Natural killer cell treated with Interleukin-12 subunit alpha and Interleukin-12 subunit beta and Interleukin-15 and Interleukin-18, amount 100 ng/mL, for 72 hours (primary cell): ENCODE data around the gene FBXO22. TPM values are rescaled to one million over a fixed set of nuclear protein-coding genes. Genes with fewer than 3 reads are reported as not detected.
"Not testable (repeated sequence)": the region's sequence is repeated elsewhere in the genome, so short reads cannot be mapped to it uniquely, and the experiment has no call there.

Experiments
- ATAC-seq, 2 donors: fragments of 150-1000 bp; cut with Tn5 transposase in 1 of 2; sonication (Bioruptor Pico), chemical (Tn5 transposase) in 1 of 2; 2 replicates each; pipeline ENCODE4 v1.10.0; 2021
- DNase-seq: peaks from one replicate; pipeline ENCODE4 v3.0.0; 2022; ENCODE audit warnings: low spot score
- H3K27ac Mint-ChIP-seq, 2 donors: 1 replicate in 1 of 2; 2 replicates in 1 of 2; pipeline ENCODE4 v1.8.0; 2022; ENCODE audit warnings: mixed read lengths in 2 of 2, mild to moderate bottlenecking in 1 of 2, moderate library complexity in 1 of 2
- H3K27me3 Mint-ChIP-seq, 2 donors: 1 replicate in 1 of 2; 2 replicates in 1 of 2; pipeline ENCODE4 v1.8.0; 2022; ENCODE audit warnings: mixed read lengths in 2 of 2
- H3K36me3 Mint-ChIP-seq: one replicate; pipeline ENCODE4 v1.8.0; 2022; ENCODE audit warnings: mixed read lengths
- H3K4me1 Mint-ChIP-seq, 2 donors: 1 replicate in 1 of 2; 2 replicates in 1 of 2; pipeline ENCODE4 v1.8.0; 2022; ENCODE audit warnings: low read depth in 2 of 2, mixed read lengths in 2 of 2, mild to moderate bottlenecking in 1 of 2
- H3K4me3 Mint-ChIP-seq: one replicate; pipeline ENCODE4 v1.8.0; 2022; ENCODE audit warnings: mixed read lengths
- H3K9me3 Mint-ChIP-seq: 2 replicates; pipeline ENCODE4 v1.8.0; 2022; ENCODE audit warnings: mixed read lengths
- total RNA-seq, 2 donors: library from RNA; stranded (reverse); gene quantifications; one replicate each; pipeline ENCODE4 v1.2.3, GENCODE V29; 2022

Gene FBXO22
- total RNA-seq = 10 to 100 TPM; 31.3 to 39.3 TPM

GRCh38 chr15:75903331-75904239, at the start of gene FBXO22:
Gene FBXO22 (plus strand): TSS chr15:75903878. CDS start chr15:75903964, 86 bp downstream.
- H3K27ac Mint-ChIP-seq = peak within 1 kb of the TSS; percentile 77 to 86

GRCh38 chr15:75857886-75858285, 45.8 kb upstream of the FBXO22 start:
- Mint-ChIP-seq H3K27me3 (no peaks in the 10 kb centered on the region), H3K9me3 (no peaks in the 10 kb centered on the region), H3K4me1 (peaks cover 20 to 25% of the 10 kb centered on the region in 2 donors), H3K36me3 (no peaks in the 10 kb centered on the region), H3K4me3 (no peak overlapping the region), H3K27ac (peak overlapping the region in 1 of 2 donors; percentile 5)
- ATAC-seq (no peak), DNase-seq (no peak)

More at GRCh38 chr15:75903331-75904239, at the start of gene FBXO22:
- peak; percentile 99 for ATAC-seq
- DNase-seq = peak; percentile 95
- H3K4me1 Mint-ChIP-seq = peaks cover 11 to 13% of the 10 kb centered on the region in 2 donors
- no peaks in the 10 kb centered on the region for H3K27me3 Mint-ChIP-seq
- peak within 1 kb of the TSS; percentile 95 for H3K4me3 Mint-ChIP-seq
- no peaks in the 10 kb centered on the region for H3K36me3 Mint-ChIP-seq
- H3K9me3 Mint-ChIP-seq = no peaks in the 10 kb centered on the region

GRCh38 chr15:75861750-75862402, 41.8 kb upstream of the FBXO22 start:
- H3K4me3 Mint-ChIP-seq = no peak overlapping the region
- H3K9me3 Mint-ChIP-seq = no peaks in the 10 kb centered on the region
- H3K27me3 Mint-ChIP-seq = no peaks in the 10 kb centered on the region
- H3K4me1 Mint-ChIP-seq = peaks cover 31 to 44% of the 10 kb centered on the region in 2 donors
- H3K36me3 Mint-ChIP-seq = no peaks in the 10 kb centered on the region
- ATAC-seq (no peak), DNase-seq (no peak)
- no peak overlapping the region for H3K27ac Mint-ChIP-seq

- Mint-ChIP-seq H3K27ac (peak overlapping the region in 1 of 2 donors; percentile 45), H3K4me3 (no peak overlapping the region), H3K4me1 (peaks cover 39 to 52% of the 10 kb centered on the region in 2 donors), H3K9me3 (no peaks in the 10 kb centered on the region), H3K36me3 (no peaks in the 10 kb centered on the region), H3K27me3 (no peaks in the 10 kb centered on the region)
- DNase-seq (no peak), ATAC-seq (no peak)
Measured at GRCh38 chr15:75862796-75863195, 40.9 kb upstream of the FBXO22 start.

- H3K27me3 Mint-ChIP-seq = no peaks in the 10 kb centered on the region
- no peak for ATAC-seq
Measured at GRCh38 chr15:75864213-75865059, 39.2 kb upstream of the FBXO22 start.

GRCh38 chr15:75866045-75866444, 37.6 kb upstream of the FBXO22 start:
- peak overlapping the region in 1 of 2 donors; percentile 4 for H3K27ac Mint-ChIP-seq
- not testable (repeated sequence) for DNase-seq, H3K36me3 Mint-ChIP-seq, H3K9me3 Mint-ChIP-seq, ATAC-seq, H3K27me3 Mint-ChIP-seq, H3K4me3 Mint-ChIP-seq
- peaks cover 28 to 33% of the 10 kb centered on the region in 2 donors for H3K4me1 Mint-ChIP-seq

More at GRCh38 chr15:75864213-75865059, 39.2 kb upstream of the FBXO22 start:
- no peaks in the 10 kb centered on the region for H3K36me3 Mint-ChIP-seq
- peak overlapping the region in 1 of 2 donors; percentile 45 for H3K27ac Mint-ChIP-seq
- H3K9me3 Mint-ChIP-seq = no peaks in the 10 kb centered on the region
- no peak overlapping the region for H3K4me3 Mint-ChIP-seq
- no peak for DNase-seq
- peaks cover 30 to 41% of the 10 kb centered on the region in 2 donors for H3K4me1 Mint-ChIP-seq

GRCh38 chr15:75866916-75867315, 36.8 kb upstream of the FBXO22 start:
- Mint-ChIP-seq H3K27me3 (no peaks in the 10 kb centered on the region), H3K36me3 (no peaks in the 10 kb centered on the region), H3K27ac (peak overlapping the region; percentile 38 to 76), H3K9me3 (no peaks in the 10 kb centered on the region), H3K4me3 (no peak overlapping the region), H3K4me1 (peaks cover 31 to 38% of the 10 kb centered on the region in 2 donors)
- ATAC-seq (no peak), DNase-seq (no peak)

- H3K9me3 Mint-ChIP-seq = no peaks in the 10 kb centered on the region
- ATAC-seq (no peak), DNase-seq (no peak)
- no peaks in the 10 kb centered on the region for H3K36me3 Mint-ChIP-seq
- peak overlapping the region; percentile 38 to 76 for H3K27ac Mint-ChIP-seq
- H3K27me3 Mint-ChIP-seq = no peaks in the 10 kb centered on the region
- peaks cover 32 to 40% of the 10 kb centered on the region in 2 donors for H3K4me1 Mint-ChIP-seq
- no peak overlapping the region for H3K4me3 Mint-ChIP-seq
Measured at GRCh38 chr15:75867449-75867848, 36.2 kb upstream of the FBXO22 start.

GRCh38 chr15:75868019-75868418, 35.7 kb upstream of the FBXO22 start:
- H3K9me3 Mint-ChIP-seq = no peaks in the 10 kb centered on the region
- no peaks in the 10 kb centered on the region for H3K27me3 Mint-ChIP-seq
- no peak for DNase-seq
- H3K36me3 Mint-ChIP-seq = peaks cover under 1% of the 10 kb centered on the region
- H3K27ac Mint-ChIP-seq = peak overlapping the region in 1 of 2 donors; percentile 76
- no peak for ATAC-seq
- H3K4me1 Mint-ChIP-seq = peaks cover 32 to 40% of the 10 kb centered on the region in 2 donors
- H3K4me3 Mint-ChIP-seq = no peak overlapping the region

GRCh38 chr15:75869446-75869845, 34.2 kb upstream of the FBXO22 start:
- H3K36me3 Mint-ChIP-seq = peaks cover 13% of the 10 kb centered on the region
- no peaks in the 10 kb centered on the region for H3K27me3 Mint-ChIP-seq
- H3K4me1 Mint-ChIP-seq = peaks cover 33 to 51% of the 10 kb centered on the region in 2 donors
- no peak overlapping the region for H3K4me3 Mint-ChIP-seq
- ATAC-seq (no peak), DNase-seq (no peak)
- H3K9me3 Mint-ChIP-seq = no peaks in the 10 kb centered on the region
- no peak overlapping the region for H3K27ac Mint-ChIP-seq

- ATAC-seq, H3K9me3 Mint-ChIP-seq, H3K4me3 Mint-ChIP-seq, H3K27me3 Mint-ChIP-seq, DNase-seq: not testable (repeated sequence)
- Mint-ChIP-seq H3K4me1 (peaks cover 24 to 32% of the 10 kb centered on the region in 2 donors), H3K36me3 (peaks cover 13% of the 10 kb centered on the region), H3K27ac (peak overlapping the region in 1 of 2 donors; percentile 2)
Measured at GRCh38 chr15:75871589-75871988, 32.1 kb upstream of the FBXO22 start.

- Mint-ChIP-seq H3K4me1 (peaks cover 15 to 24% of the 10 kb centered on the region in 2 donors), H3K4me3 (no peak overlapping the region), H3K36me3 (peaks cover 13% of the 10 kb centered on the region), H3K27me3 (no peaks in the 10 kb centered on the region), H3K27ac (peak overlapping the region in 1 of 2 donors; percentile 2), H3K9me3 (no peaks in the 10 kb centered on the region)
- DNase-seq (no peak), ATAC-seq (no peak)
Measured at GRCh38 chr15:75872403-75872990, 31.2 kb upstream of the FBXO22 start.

GRCh38 chr15:75884041-75884440, 19.6 kb upstream of the FBXO22 start:
- Mint-ChIP-seq H3K27ac (no peak overlapping the region), H3K9me3 (no peaks in the 10 kb centered on the region), H3K27me3 (no peaks in the 10 kb centered on the region), H3K4me3 (no peak overlapping the region), H3K4me1 (peaks cover 5 to 7% of the 10 kb centered on the region in 2 donors), H3K36me3 (peaks cover 4% of the 10 kb centered on the region)
- DNase-seq = no peak
- ATAC-seq = no peak
